Left ventricle myocardium inferior (tissue), 1 donor: ENCODE results near the gene SYNPR. TPM values are rescaled to one million over a fixed set of nuclear protein-coding genes. Genes with fewer than 3 reads are reported as not detected.

ENCODE experiments used
- DNase-seq: peaks from one replicate; pipeline ENCODE4 v3.0.0-alpha.2; 2020
- H3K27ac ChIP-seq: fragments of 200-600 bp; replicated peaks from 2 replicates; pipeline ENCODE4 v1.8.0; 2021
- H3K27me3 ChIP-seq: fragments of 200-600 bp; 2 replicates; pipeline ENCODE4 v1.8.0; 2021; ENCODE audit warnings: low read depth
- H3K36me3 ChIP-seq: fragments of 200-600 bp; 2 replicates; pipeline ENCODE4 v1.8.0; 2021
- H3K4me1 ChIP-seq: fragments of 200-600 bp; 2 replicates; pipeline ENCODE4 v1.8.0; 2021
- H3K4me3 ChIP-seq: fragments of 200-600 bp; 2 replicates; pipeline ENCODE4 v1.8.0; 2021; ENCODE audit warnings: mild to moderate bottlenecking, moderate library complexity
- H3K9me3 ChIP-seq: fragments of 200-600 bp; replicated peaks from 2 replicates; pipeline ENCODE4 v1.8.0; 2021
- CTCF ChIP-seq: fragments of 200-600 bp; IDR thresholded peaks from 2 replicates; pipeline ENCODE4 v1.8.0; 2021; ENCODE audit warnings: antibody characterized with exemption, mild to moderate bottlenecking, borderline replicate concordance
- intact Hi-C: fragments of 100-400 bp; cut with micrococcal nuclease; formaldehyde crosslinking; loops from one replicate; pipeline ENCODE4 v1.11.0; 2022
- total RNA-seq: library from RNA; stranded (reverse); fragmentation: NEBNext Ultra II Directional; extraction: Animal tissue kit (Norgen Biotek cat#: 25700); gene quantifications from one replicate; pipeline ENCODE4 v1.2.1, GENCODE V29; 2021
- donor health status: DM: no; HTN: yes; CAD: no; lungs with severe emphysema.

SYNPR gene
- total RNA-seq, 1 donor from 2014 or later = 0.93 TPM

- H3K27ac ChIP-seq = no peak overlapping the region
- H3K4me1 ChIP-seq = no peaks in the 10 kb centered on the region
- no peak for TF ChIP-seq CTCF
- intact Hi-C loops = no loop called here
- H3K4me3 ChIP-seq = no peak overlapping the region
- H3K36me3 ChIP-seq = no peaks in the 10 kb centered on the region
- H3K9me3 ChIP-seq = no peaks in the 10 kb centered on the region
- H3K27me3 ChIP-seq = peaks cover 3% of the 10 kb centered on the region
- DNase-seq = no peak
These were observed 317.1 kb downstream of the SYNPR start for GRCh38 chr3:63595221-63595620.

- Histone ChIP-seq H3K36me3 (no peaks in the 10 kb centered on the region), H3K4me3 (no peak overlapping the region), H3K27ac (no peak overlapping the region), H3K4me1 (no peaks in the 10 kb centered on the region), H3K9me3 (no peaks in the 10 kb centered on the region), H3K27me3 (peaks cover 3% of the 10 kb centered on the region)
- no peak for DNase-seq
- no peak for TF ChIP-seq CTCF
- intact Hi-C loops = no loop called here
These were observed 318.9 kb downstream of the SYNPR start for GRCh38 chr3:63597019-63597418.

GRCh38 chr3:63607716-63608115, 329.6 kb downstream of the SYNPR start:
- no peak for DNase-seq
- Histone ChIP-seq H3K36me3 (no peaks in the 10 kb centered on the region), H3K9me3 (no peaks in the 10 kb centered on the region), H3K27ac (no peak overlapping the region), H3K4me1 (no peaks in the 10 kb centered on the region), H3K4me3 (no peak overlapping the region), H3K27me3 (peaks cover 7% of the 10 kb centered on the region)
- no peak for TF ChIP-seq CTCF
- intact Hi-C loops = no loop called here

GRCh38 chr3:63609408-63609807, 331.3 kb downstream of the SYNPR start:
- Histone ChIP-seq H3K27me3 (peaks cover 7% of the 10 kb centered on the region), H3K27ac (no peak overlapping the region), H3K4me3 (no peak overlapping the region), H3K4me1 (no peaks in the 10 kb centered on the region), H3K36me3 (no peaks in the 10 kb centered on the region), H3K9me3 (no peaks in the 10 kb centered on the region)
- intact Hi-C loops = no loop called here
- no peak for DNase-seq
- TF ChIP-seq CTCF = no peak

GRCh38 chr3:63609834-63610233, 331.7 kb downstream of the SYNPR start:
- H3K27ac ChIP-seq = no peak overlapping the region
- no peak for DNase-seq
- peaks cover 5% of the 10 kb centered on the region for H3K27me3 ChIP-seq
- H3K36me3 ChIP-seq = no peaks in the 10 kb centered on the region
- intact Hi-C loops = no loop called here
- H3K9me3 ChIP-seq = no peaks in the 10 kb centered on the region
- no peak for TF ChIP-seq CTCF
- H3K4me3 ChIP-seq = no peak overlapping the region
- H3K4me1 ChIP-seq = no peaks in the 10 kb centered on the region

GRCh38 chr3:63611382-63611781, 333.3 kb downstream of the SYNPR start:
- TF ChIP-seq CTCF = no peak
- H3K27ac ChIP-seq = no peak overlapping the region
- intact Hi-C loops = no loop called here
- H3K9me3 ChIP-seq = no peaks in the 10 kb centered on the region
- DNase-seq = no peak
- H3K4me1 ChIP-seq = no peaks in the 10 kb centered on the region
- no peaks in the 10 kb centered on the region for H3K36me3 ChIP-seq
- no peaks in the 10 kb centered on the region for H3K27me3 ChIP-seq
- no peak overlapping the region for H3K4me3 ChIP-seq
